ENCODE data around the gene PLEKHA1. TPM values are rescaled to one million over a fixed set of nuclear protein-coding genes. Genes with fewer than 3 reads are reported as not detected.
A peak's percentile ranks its signal among the peaks of the same experiment; 100 is the strongest.

PLEKHA1 gene
- total RNA-seq, 1 experiment from 2014 or later, result 18.9 TPM

DNA sequence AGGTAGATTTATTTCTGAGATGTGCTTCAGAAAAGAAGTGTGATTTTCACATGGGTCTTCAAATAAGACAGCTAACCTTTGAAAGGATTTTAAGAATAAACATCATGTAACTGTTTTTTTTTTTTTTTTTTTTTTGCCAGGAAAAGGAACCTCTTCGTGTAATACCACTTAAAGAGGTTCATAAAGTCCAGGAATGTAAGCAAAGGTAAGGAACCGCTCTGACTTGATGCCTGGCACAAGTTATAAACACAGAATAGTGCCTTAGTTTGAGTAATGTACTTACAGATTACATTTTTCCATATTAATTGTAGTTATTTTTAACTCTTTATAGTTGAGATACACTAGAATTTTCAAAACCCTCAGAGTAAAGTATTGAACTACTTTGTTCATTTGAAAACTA lies 49.6 kb downstream of the PLEKHA1 start:
- BruUV-seq (replicated peaks), result no TSS peak

DNA sequence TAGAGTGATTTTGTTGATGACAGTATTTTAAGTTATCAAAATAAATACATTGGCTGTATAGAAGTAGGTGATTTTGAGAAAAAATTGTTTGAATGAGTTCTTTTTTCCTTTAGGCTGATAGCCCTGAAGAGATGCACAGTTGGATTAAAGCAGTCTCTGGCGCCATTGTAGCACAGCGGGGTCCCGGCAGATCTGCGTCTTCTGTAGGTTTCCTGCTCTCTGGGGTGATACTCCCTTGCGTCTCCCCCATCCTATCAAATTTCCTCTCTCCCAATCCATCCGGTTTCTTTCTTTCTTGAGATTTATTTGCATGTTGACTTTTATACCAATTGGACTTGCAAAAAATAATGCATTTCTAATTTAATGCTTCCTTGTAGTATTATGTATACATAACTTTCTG lies 52.3 kb downstream of the PLEKHA1 start:
- intact Hi-C loops (cut with micrococcal nuclease; ENCODE audit: unreplicated experiment), result no loop called here
- peak overlapping the region; percentile 61 for H3K27ac ChIP-seq (ENCODE audit: low read depth, low read length, poor library complexity, severe bottlenecking)
- H3K36me3 ChIP-seq (ENCODE audit: insufficient read depth, low read length, poor library complexity, severe bottlenecking), result no peaks in the 10 kb centered on the region
- no peaks in the 10 kb centered on the region for H3K27me3 ChIP-seq (replicated peaks; ENCODE audit: insufficient read depth, low read depth, low read length, poor library complexity)
- DNase-seq (ENCODE audit: low spot score), result peak; percentile 58
- BruUV-seq (replicated peaks), result no TSS peak
- peaks cover 13% of the 10 kb centered on the region for H3K4me1 ChIP-seq (ENCODE audit: insufficient read depth, low read length, poor library complexity, severe bottlenecking)
- H3K4me3 ChIP-seq (ENCODE audit: low read depth, low read length, poor library complexity, severe bottlenecking), result no peak overlapping the region
- TF ChIP-seq EZH2 (IDR thresholded peaks at IDR 0.05; ENCODE audit: borderline replicate concordance, low read depth, low read length, poor library complexity, severe bottlenecking), result no peak
- TF ChIP-seq, protein P1, sequence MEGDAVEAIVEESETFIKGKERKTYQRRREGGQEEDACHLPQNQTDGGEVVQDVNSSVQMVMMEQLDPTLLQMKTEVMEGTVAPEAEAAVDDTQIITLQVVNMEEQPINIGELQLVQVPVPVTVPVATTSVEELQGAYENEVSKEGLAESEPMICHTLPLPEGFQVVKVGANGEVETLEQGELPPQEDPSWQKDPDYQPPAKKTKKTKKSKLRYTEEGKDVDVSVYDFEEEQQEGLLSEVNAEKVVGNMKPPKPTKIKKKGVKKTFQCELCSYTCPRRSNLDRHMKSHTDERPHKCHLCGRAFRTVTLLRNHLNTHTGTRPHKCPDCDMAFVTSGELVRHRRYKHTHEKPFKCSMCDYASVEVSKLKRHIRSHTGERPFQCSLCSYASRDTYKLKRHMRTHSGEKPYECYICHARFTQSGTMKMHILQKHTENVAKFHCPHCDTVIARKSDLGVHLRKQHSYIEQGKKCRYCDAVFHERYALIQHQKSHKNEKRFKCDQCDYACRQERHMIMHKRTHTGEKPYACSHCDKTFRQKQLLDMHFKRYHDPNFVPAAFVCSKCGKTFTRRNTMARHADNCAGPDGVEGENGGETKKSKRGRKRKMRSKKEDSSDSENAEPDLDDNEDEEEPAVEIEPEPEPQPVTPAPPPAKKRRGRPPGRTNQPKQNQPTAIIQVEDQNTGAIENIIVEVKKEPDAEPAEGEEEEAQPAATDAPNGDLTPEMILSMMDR (conservative IDR thresholded peaks at IDR 0.05; ENCODE audit: low read depth, low read length), result no peak
- no peaks in the 10 kb centered on the region for H3K9me3 ChIP-seq (ENCODE audit: low read depth, low read length, poor library complexity, severe bottlenecking)
- ChIA-PET CTCF (no interaction called here), POLR2A (ENCODE audit: low non-redundant PET) (no interaction called here)

More for the DNA sequence above, 49.6 kb downstream of the PLEKHA1 start:
- Histone ChIP-seq H3K27me3 (replicated peaks; ENCODE audit: insufficient read depth, low read depth, low read length, poor library complexity) (no peaks in the 10 kb centered on the region), H3K4me1 (ENCODE audit: insufficient read depth, low read length, poor library complexity, severe bottlenecking) (peaks cover 13% of the 10 kb centered on the region), H3K27ac (ENCODE audit: low read depth, low read length, poor library complexity, severe bottlenecking) (no peak overlapping the region), H3K36me3 (ENCODE audit: insufficient read depth, low read length, poor library complexity, severe bottlenecking) (no peaks in the 10 kb centered on the region), H3K9me3 (ENCODE audit: low read depth, low read length, poor library complexity, severe bottlenecking) (no peaks in the 10 kb centered on the region), H3K4me3 (ENCODE audit: low read depth, low read length, poor library complexity, severe bottlenecking) (no peak overlapping the region)
- CTCF ChIA-PET, result interaction anchor here (0.8 kb wide), 1 partner anchor 125 kb away, joined by 6 read pairs; no protein-coding TSS in a partner anchor
- TF ChIP-seq EZH2 (IDR thresholded peaks at IDR 0.05; ENCODE audit: borderline replicate concordance, low read depth, low read length, poor library complexity, severe bottlenecking), result no peak
- TF ChIP-seq, protein P1 (conservative IDR thresholded peaks at IDR 0.05; ENCODE audit: low read depth, low read length), result no peak
- DNase-seq (ENCODE audit: low spot score), result no peak
- POLR2A ChIA-PET (ENCODE audit: low non-redundant PET), result no interaction called here
- intact Hi-C loops (cut with micrococcal nuclease; ENCODE audit: unreplicated experiment), result no loop called here

DNA sequence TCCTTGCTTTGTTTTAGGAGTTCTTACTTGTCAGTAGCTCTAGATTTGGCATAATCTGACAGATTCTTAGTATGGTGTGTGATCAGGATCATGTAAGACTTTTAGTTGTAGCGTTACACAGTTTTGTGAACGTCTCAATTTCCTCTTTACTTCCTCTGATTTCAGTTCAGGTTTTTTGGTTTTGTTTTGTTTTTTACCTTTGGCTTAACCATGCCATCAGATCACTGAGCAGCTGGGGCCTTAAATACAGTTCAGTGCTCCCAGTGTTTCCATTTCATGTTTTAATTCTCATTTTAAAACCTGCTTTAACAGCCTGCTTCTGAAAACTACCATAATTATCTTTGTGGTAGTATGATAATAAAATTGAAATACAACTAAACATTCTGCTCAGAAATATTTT lies 52.8 kb downstream of the PLEKHA1 start:
- H3K4me1 ChIP-seq (ENCODE audit: insufficient read depth, low read length, poor library complexity, severe bottlenecking), result peaks cover 13% of the 10 kb centered on the region
- BruUV-seq (replicated peaks), result no TSS peak
- H3K27ac ChIP-seq (ENCODE audit: low read depth, low read length, poor library complexity, severe bottlenecking), result no peak overlapping the region
- intact Hi-C loops (cut with micrococcal nuclease; ENCODE audit: unreplicated experiment), result no loop called here
- no peak overlapping the region for H3K4me3 ChIP-seq (ENCODE audit: low read depth, low read length, poor library complexity, severe bottlenecking)
- DNase-seq (ENCODE audit: low spot score), result no peak
- no peak for TF ChIP-seq EZH2 (IDR thresholded peaks at IDR 0.05; ENCODE audit: borderline replicate concordance, low read depth, low read length, poor library complexity, severe bottlenecking)
- TF ChIP-seq, protein P1 (conservative IDR thresholded peaks at IDR 0.05; ENCODE audit: low read depth, low read length), result no peak
- H3K36me3 ChIP-seq (ENCODE audit: insufficient read depth, low read length, poor library complexity, severe bottlenecking), result no peaks in the 10 kb centered on the region
- CTCF ChIA-PET, result no interaction called here
- no peaks in the 10 kb centered on the region for H3K9me3 ChIP-seq (ENCODE audit: low read depth, low read length, poor library complexity, severe bottlenecking)
- no peaks in the 10 kb centered on the region for H3K27me3 ChIP-seq (replicated peaks; ENCODE audit: insufficient read depth, low read depth, low read length, poor library complexity)
- POLR2A ChIA-PET (ENCODE audit: low non-redundant PET), result no interaction called here

Measured in A673 (cell line).